H1 (cell line): ENCODE measurements around the gene ZBTB26. TPM values are rescaled to one million over a fixed set of nuclear protein-coding genes. Genes with fewer than 3 reads are reported as not detected.
A peak's percentile ranks its signal among the peaks of the same experiment; 100 is the strongest.

Experiments
- CTCF ChIA-PET: fragments of 300-600 bp; sonication (Branson Sonifier 250); formaldehyde crosslinking; loops from one replicate; lab custom pipeline; 2021; ENCODE audit not compliant: partially characterized antibody; lab: Charles Lee
- POLR2A ChIA-PET: fragments of 300-600 bp; sonication (Branson Sonifier 250); formaldehyde crosslinking; loops from one replicate; lab custom pipeline; 2021; ENCODE audit warnings: inconsistent platforms; ENCODE audit not compliant: partially characterized antibody; lab: Charles Lee
- DNase-seq, 2 experiments: peaks; one replicate each; pipeline versions ENCODE4 v3.0.0 to v3.0.0-alpha.2; 2010 to 2022; ENCODE audit warnings: low spot score in 2 of 2, low read depth in 1 of 2, mixed read lengths in 1 of 2
- FAIRE-seq: peaks from 2 replicates; lab custom pipeline; 2011; peaks lifted over from hg19 to GRCh38; lab: Jason Lieb, UNC
- H2AFZ ChIP-seq: 2 replicates; pipeline ENCODE4 v1.8.1; 2012; ENCODE audit warnings: low read length, inconsistent platforms
- H2AK5ac ChIP-seq: 2 replicates; pipeline ENCODE4 v1.6.1; 2013; ENCODE audit warnings: low read depth, low read length
- H2BK120ac ChIP-seq: replicated peaks from 2 replicates; pipeline ENCODE3; 2013; ENCODE audit warnings: low read depth, low read length, inconsistent platforms
- H2BK12ac ChIP-seq: 2 replicates; pipeline ENCODE4 v1.6.1; 2013; ENCODE audit warnings: low read depth, low read length
- H2BK15ac ChIP-seq: 2 replicates; pipeline ENCODE4 v1.6.1; 2013; ENCODE audit warnings: low read length
- H2BK20ac ChIP-seq: 2 replicates; pipeline ENCODE4 v1.6.1; 2013; ENCODE audit warnings: low read length
- H2BK5ac ChIP-seq: 2 replicates; pipeline ENCODE4 v1.6.1; 2013; ENCODE audit warnings: low read depth, low read length
- H3K14ac ChIP-seq: 2 replicates; pipeline ENCODE4 v1.6.1; 2013; ENCODE audit warnings: inconsistent platforms; ENCODE audit not compliant: insufficient read length
- H3K18ac ChIP-seq: 2 replicates; pipeline ENCODE4 v1.6.1; 2013; ENCODE audit warnings: low read length; ENCODE audit errors: extremely low read depth
- H3K23ac ChIP-seq: 2 replicates; pipeline ENCODE4 v1.6.1; 2013; ENCODE audit warnings: inconsistent platforms; ENCODE audit not compliant: insufficient read length
- H3K23me2 ChIP-seq: 2 replicates; pipeline ENCODE4 v1.6.1; 2013; ENCODE audit warnings: low read depth, low read length
- H3K27ac ChIP-seq: 2 replicates; pipeline ENCODE4 v1.6.1; 2011; ENCODE audit warnings: low read depth, low read length, inconsistent platforms
- H3K27me3 ChIP-seq, 4 experiments: replicated peaks in 1 of 4; 1 replicate in 1 of 4; 2 replicates in 3 of 4; pipeline versions ENCODE4 v1.6.1 to v1.8.1; 2011 to 2013; ENCODE audit warnings: low read length in 3 of 4, mild to moderate bottlenecking in 3 of 4, inconsistent platforms in 2 of 4, mixed read lengths in 2 of 4, moderate library complexity in 1 of 4; ENCODE audit not compliant: control insufficient read depth in 3 of 4, insufficient read depth in 3 of 4; ENCODE audit errors: extremely low read depth in 1 of 4
- H3K36me3 ChIP-seq, 4 experiments: 2 replicates each; pipeline versions ENCODE4 v1.6.1 to v1.8.1; 2011 to 2013; ENCODE audit warnings: mild to moderate bottlenecking in 4 of 4, low read length in 3 of 4, moderate library complexity in 2 of 4, control low read depth in 1 of 4, inconsistent platforms in 1 of 4; ENCODE audit not compliant: insufficient read depth in 4 of 4, control insufficient read depth in 2 of 4
- H3K4ac ChIP-seq: replicated peaks from 2 replicates; pipeline ENCODE3; 2013; ENCODE audit warnings: low read length, low read depth, mixed read lengths, inconsistent platforms; ENCODE audit not compliant: insufficient read length
- H3K4me1 ChIP-seq, 4 experiments: replicated peaks in 1 of 4; 1 replicate in 1 of 4; 2 replicates in 3 of 4; pipeline versions ENCODE4 v1.6.1 to v1.8.1; 2011 to 2013; ENCODE audit warnings: low read length in 3 of 4, inconsistent platforms in 2 of 4, mixed read lengths in 1 of 4; ENCODE audit not compliant: insufficient read depth in 4 of 4, control insufficient read depth in 3 of 4
- H3K4me2 ChIP-seq, 2 experiments: 2 replicates each; pipeline versions ENCODE4 v1.6.1 to v1.8.1; 2011 to 2013; ENCODE audit warnings: low read depth in 2 of 2, low read length in 2 of 2, control low read depth in 1 of 2, inconsistent platforms in 1 of 2, mild to moderate bottlenecking in 1 of 2; ENCODE audit not compliant: insufficient read depth in 1 of 2
- H3K4me3 ChIP-seq, 4 experiments: fragments of 200-600, 300-600 bp in 1 of 4; sonication (generic), shearing (Covaris generic), sonication (Bioruptor Twin) in 1 of 4; 2 replicates each; pipeline versions ENCODE4 v1.5.1 to v1.8.1; 2011 to 2016; ENCODE audit warnings: low read length in 4 of 4, low read depth in 3 of 4, control low read depth in 2 of 4, inconsistent platforms in 2 of 4, mild to moderate bottlenecking in 2 of 4, mixed read lengths in 1 of 4, moderate library complexity in 1 of 4; ENCODE audit not compliant: insufficient read depth in 2 of 4; ENCODE audit errors: extremely low read depth in 1 of 4
- H3K56ac ChIP-seq: replicated peaks from 2 replicates; pipeline ENCODE3; 2013; ENCODE audit warnings: low read depth, mild to moderate bottlenecking, mixed read lengths, low read length, inconsistent platforms; ENCODE audit not compliant: insufficient read length
- H3K79me1 ChIP-seq: 2 replicates; pipeline ENCODE4 v1.6.1; 2013; ENCODE audit warnings: low read depth, low read length, control low read depth
- H3K79me2 ChIP-seq, 2 experiments: 2 replicates each; pipeline versions ENCODE4 v1.6.1 to v1.8.1; 2012 to 2013; ENCODE audit warnings: low read length in 2 of 2, mild to moderate bottlenecking in 2 of 2, inconsistent platforms in 1 of 2; ENCODE audit not compliant: insufficient read depth in 2 of 2, control insufficient read depth in 1 of 2
- H3K9ac ChIP-seq, 4 experiments: replicated peaks in 1 of 4; 1 replicate in 1 of 4; 2 replicates in 3 of 4; pipeline versions ENCODE4 v1.6.1 to v1.8.1; 2011 to 2013; ENCODE audit warnings: low read depth in 3 of 4, low read length in 3 of 4, control low read depth in 2 of 4, mild to moderate bottlenecking in 2 of 4, moderate library complexity in 2 of 4, inconsistent platforms in 1 of 4; ENCODE audit errors: extremely low read depth in 1 of 4
- H3K9me3 ChIP-seq, 2 experiments: 2 replicates each; pipeline versions ENCODE4 v1.6.1 to v1.8.1; 2012 to 2013; ENCODE audit warnings: mild to moderate bottlenecking in 2 of 2, moderate library complexity in 2 of 2, control low read depth in 1 of 2, inconsistent platforms in 1 of 2, low read depth in 1 of 2, low read length in 1 of 2, mixed read lengths in 1 of 2; ENCODE audit not compliant: insufficient read depth in 2 of 2
- H4K20me1 ChIP-seq, 2 experiments: replicated peaks in 1 of 2; 2 replicates each; pipeline versions ENCODE3 to v1.8.1; 2011 to 2013; ENCODE audit warnings: inconsistent platforms in 2 of 2, low read length in 2 of 2, mild to moderate bottlenecking in 1 of 2; ENCODE audit not compliant: insufficient read depth in 2 of 2, control insufficient read depth in 1 of 2
- H4K5ac ChIP-seq: 2 replicates; pipeline ENCODE4 v1.6.1; 2013; ENCODE audit warnings: low read length, low read depth, mixed read lengths, inconsistent platforms; ENCODE audit not compliant: insufficient read length
- H4K8ac ChIP-seq: 2 replicates; pipeline ENCODE4 v1.8.0; 2013; ENCODE audit warnings: mild to moderate bottlenecking, moderate library complexity, low read length, inconsistent platforms; ENCODE audit not compliant: insufficient read depth; ENCODE audit errors: extremely low read depth
- H4K91ac ChIP-seq: replicated peaks from 2 replicates; pipeline ENCODE3; 2013; ENCODE audit warnings: low read length, mixed read lengths, inconsistent platforms; ENCODE audit not compliant: insufficient read length
- ASH2L ChIP-seq: fragments of 200-600, 300-600 bp; sonication (generic); IDR thresholded peaks from one replicate; pipeline ENCODE4 v1.7.1; 2017; ENCODE audit warnings: low read length
- CBX8 ChIP-seq: fragments of 300-800, 300-1000 bp; sonication (generic); IDR thresholded peaks from 2 replicates; pipeline ENCODE4 v1.7.1; 2016; ENCODE audit warnings: low read depth, low read length, borderline replicate concordance
- HDAC2 ChIP-seq, 2 experiments: fragments of 300-600 bp in 1 of 2; sonication (generic) in 1 of 2; IDR thresholded peaks; 2 replicates each; pipeline ENCODE4 v1.6.1; 2011 to 2012; ENCODE audit warnings: low read depth in 2 of 2, low read length in 2 of 2, mild to moderate bottlenecking in 2 of 2, moderate library complexity in 2 of 2, borderline replicate concordance in 1 of 2, inconsistent platforms in 1 of 2
- NRF1 ChIP-seq: IDR thresholded peaks from 2 replicates; pipeline ENCODE4 v1.6.1; 2011; ENCODE audit warnings: mild to moderate bottlenecking, low read depth, low read length, improper control_type of control experiment
- PHF8 ChIP-seq: fragments of 200-600 bp; sonication (generic); conservative IDR thresholded peaks from 2 replicates; pipeline ENCODE4 v1.7.1; 2012; ENCODE audit warnings: low read depth, mild to moderate bottlenecking, inconsistent platforms, low read length, moderate library complexity
- RBBP5 ChIP-seq: IDR thresholded peaks from 2 replicates; pipeline ENCODE4 v1.7.1; 2012; ENCODE audit warnings: low read depth, mild to moderate bottlenecking, inconsistent platforms, low read length, moderate library complexity, borderline replicate concordance
- SP2 ChIP-seq: IDR thresholded peaks from 2 replicates; pipeline ENCODE4 v1.6.1; 2012; ENCODE audit warnings: mild to moderate bottlenecking, low read length, inconsistent platforms
- TEAD4 ChIP-seq: IDR thresholded peaks from 2 replicates; pipeline ENCODE4 v1.6.1; 2012; ENCODE audit warnings: low read depth, low read length, inconsistent platforms, mixed read lengths
- WGBS, 2 experiments: shearing (Covaris generic) in 1 of 2; methylation state at CpG; one replicate each; pipeline versions ENCODE4 v1.1.6 to v1.1.7; 2013 to 2015; ENCODE audit warnings: low lambda C conversion rate in 2 of 2, mixed read lengths in 2 of 2, inconsistent platforms in 1 of 2, low coverage in 1 of 2, missing lambda C conversion rate in 1 of 2; ENCODE audit not compliant: insufficient replicate concordance in 2 of 2, insufficient coverage in 1 of 2, insufficient read length in 1 of 2; ENCODE audit errors: extremely low coverage in 1 of 2, missing lambda C conversion rate in 1 of 2; 5-methylcytosine and 5-hydroxymethylcytosine counted together
- polyA plus RNA-seq, 7 experiments: library from polyadenylated mRNA; depleted of rRNA in 3 of 7; stranded (reverse) in 5 of 7; unstranded in 2 of 7; fragments of >200 nt in 5 of 7; fragments of 200-250 nt in 2 of 7; gene quantifications; 1 replicate in 5 of 7; 2 replicates in 1 of 7; 4 replicates in 1 of 7; pipeline versions ENCODE4 v1.2.1 to v1.2.3, GENCODE V29; 2011 to 2013; ENCODE audit warnings: missing spikeins in 2 of 7, mixed read lengths in 2 of 7
- total RNA-seq: library from RNA; stranded (reverse); fragmentation: NEBNext Ultra II Directional; extraction: Animal tissue kit (Norgen Biotek cat#: 25700); gene quantifications from 2 replicates; pipeline ENCODE4 v1.2.1, GENCODE V29; 2021

ZBTB26 gene
- total and polyA plus RNA-seq, 2 of the 8 experiments (the other 6 are each of a cell fraction or from before 2014, with no cell fraction given), result 5.7 to 7.4 TPM

DNA sequence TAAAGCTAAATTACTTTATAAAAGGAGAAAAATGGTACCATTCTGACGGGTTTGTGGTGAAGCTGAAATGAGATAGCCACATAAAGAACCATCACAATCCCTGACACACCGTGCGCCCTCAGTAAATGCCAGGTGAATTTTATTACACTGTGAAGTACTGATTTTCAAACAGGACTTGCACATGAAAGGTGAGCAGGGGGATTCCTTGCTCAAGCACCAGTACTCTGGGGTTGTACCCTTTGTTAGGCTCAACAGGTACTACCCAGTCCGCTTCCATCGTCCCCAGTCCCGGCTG, 9.1 kb upstream of the ZBTB26 start:
- Histone ChIP-seq H2BK20ac (no peak overlapping the region), H2BK5ac (peak overlapping the region; percentile 90), H3K23ac (no peak overlapping the region), H3K79me2 (peaks cover 28 to 52% of the 10 kb centered on the region in 2 experiments), H4K20me1 (peaks cover 4% of the 10 kb centered on the region in 2 experiments), H4K5ac (peak overlapping the region; percentile 78), H3K18ac (peak overlapping the region; percentile 88), H3K4me1 (peaks cover 0 to 3% (median 2%) of the 10 kb centered on the region in 4 experiments; a peak in 3 of 7 replicates), H2AK5ac (no peak overlapping the region), H4K91ac (peak overlapping the region; percentile 22), H3K27ac (peak overlapping the region; percentile 74), H3K36me3 (peaks cover 8 to 19% (median 9%) of the 10 kb centered on the region in 4 experiments; a peak in 7 of 8 replicates), H3K4ac (no peak overlapping the region), H3K4me3 (peak overlapping the region; percentile 31 to 58 (median 52); a peak in 7 of 8 replicates), H3K79me1 (0 out of 2 replicates have a peak, but pooled peaks cover 3% of the 10 kb centered on the region), H2AFZ (no peak overlapping the region), H3K14ac (no peak overlapping the region), H4K8ac (0 out of 2 replicates have a peak overlapping the region, but pooled peaks have one; percentile 75), H3K9me3 (no peaks in the 10 kb centered on the region), H2BK15ac (0 out of 2 replicates have a peak overlapping the region, but pooled peaks have one; percentile 21), H3K27me3 (no peaks in the 10 kb centered on the region), H2BK120ac (no peak overlapping the region), H2BK12ac (0 out of 2 replicates have a peak overlapping the region, but pooled peaks have one; percentile 62), H3K56ac (no peak overlapping the region), H3K4me2 (peak overlapping the region; percentile 72 to 98), H3K9ac (peak overlapping the region; percentile 9 to 80 (median 58)), H3K23me2 (peaks cover 3% of the 10 kb centered on the region)
- DNase-seq, result no peak
- no peak for TF ChIP-seq CBX8
- peak; percentile 27 for TF ChIP-seq ASH2L
- 0 out of 2 replicates have a peak, but pooled peaks have one; percentile 28 for TF ChIP-seq TEAD4
- TF ChIP-seq SP2, result no peak
- TF ChIP-seq HDAC2 (IDR thresholded peaks at IDR 0.05; ENCODE audit: borderline replicate concordance in 1 of 2, low read depth in 2 of 2, low read length in 2 of 2), result no peak
- TF ChIP-seq RBBP5, result no peak
- no peak for TF ChIP-seq NRF1
- no peak for TF ChIP-seq PHF8
- CTCF ChIA-PET, result interaction anchor here (1.4 kb wide), 1 partner anchor 9 kb away, joined by 5 read pairs; the partner anchor contains the start of gene ZBTB26
- 27% methylated on average over 6 of the region's 6 CpGs; no CpG with 5 or more reads in 1 of the 2 experiments for WGBS, 2 experiments
- FAIRE-seq, result no peak
- POLR2A ChIA-PET, result interaction anchor here (0.6 to 6.2 kb wide), 16 partner anchors 9 to 164 kb away, joined by 3 to 79 read pairs (median 5); partner anchors contain the start of genes RC3H2, ZBTB26 and ZBTB6
